Panc1 (cell line): ENCODE measurements around the gene PLBD1. TPM values are rescaled to one million over a fixed set of nuclear protein-coding genes. Genes with fewer than 3 reads are reported as not detected.

Source experiments
- ATAC-seq: fragments of 200-7000 bp; cut with Tn5 transposase; 2 replicates; pipeline ENCODE4 v1.9.1; 2020; ENCODE audit warnings: mild to moderate bottlenecking, moderate library complexity
- BruUV-seq: library from RNA; stranded (reverse); fragments of 400-500 nt; replicated peaks from 2 replicates; lab custom pipeline; 2021; lab: Mats Ljungman, UMichigan
- CTCF ChIA-PET: fragments of 300-600 bp; sonication (Branson Sonifier 250); formaldehyde crosslinking; loops from one replicate; lab custom pipeline; 2022; ENCODE audit warnings: antibody characterized with exemption; lab: Charles Lee
- POLR2A ChIA-PET: fragments of 300-600 bp; sonication (Branson Sonifier 250); formaldehyde crosslinking; loops from one replicate; lab custom pipeline; 2022; ENCODE audit warnings: antibody characterized with exemption; lab: Charles Lee
- DNase-seq: peaks from one replicate; pipeline ENCODE4 v3.0.0-alpha.2; 2010; ENCODE audit warnings: low read depth, low spot score
- H3K27ac ChIP-seq: 2 replicates; pipeline ENCODE4 v1.5.1; 2011; ENCODE audit warnings: mild to moderate bottlenecking, low read length, inconsistent platforms
- H3K27me3 ChIP-seq: fragments of 200-500 bp; sonication (Bioruptor generic); 2 replicates; pipeline ENCODE4 v1.6.0; 2014; ENCODE audit warnings: low read length, inconsistent platforms; ENCODE audit not compliant: control insufficient read depth, insufficient read depth
- H3K36me3 ChIP-seq: fragments of 200-500 bp; sonication (Bioruptor generic); 2 replicates; pipeline ENCODE4 v1.5.1; 2014; ENCODE audit warnings: inconsistent platforms, mild to moderate bottlenecking, low read length, moderate library complexity; ENCODE audit not compliant: control insufficient read depth, insufficient read depth
- H3K4me1 ChIP-seq: 2 replicates; pipeline ENCODE4 v1.5.1; 2011; ENCODE audit warnings: inconsistent platforms, mild to moderate bottlenecking, low read length, moderate library complexity; ENCODE audit not compliant: control insufficient read depth, insufficient read depth
- H3K4me3 ChIP-seq, 2 experiments: 2 replicates each; pipeline ENCODE4 v1.5.1; 2011 to 2012; ENCODE audit warnings: low read depth in 2 of 2, low read length in 2 of 2, mild to moderate bottlenecking in 2 of 2, inconsistent platforms in 1 of 2, moderate library complexity in 1 of 2
- H3K9me3 ChIP-seq: fragments of 200-500 bp; sonication (Bioruptor generic); 2 replicates; pipeline ENCODE4 v1.5.1; 2014; ENCODE audit warnings: low read depth, mild to moderate bottlenecking, inconsistent platforms, low read length, moderate library complexity; ENCODE audit not compliant: control insufficient read depth, insufficient read depth
- CTCF ChIP-seq: fragments of 450-650 bp; IDR thresholded peaks from 2 replicates; pipeline ENCODE4 v1.5.1; 2017; ENCODE audit warnings: mild to moderate bottlenecking
- POLR2AphosphoS5 ChIP-seq: IDR thresholded peaks from 2 replicates; pipeline ENCODE4 v1.6.1; 2012; ENCODE audit warnings: mild to moderate bottlenecking, low read depth, low read length, moderate library complexity
- REST ChIP-seq, 2 experiments: IDR thresholded peaks; 2 replicates each; pipeline ENCODE4 v1.6.1; 2011 to 2012; ENCODE audit warnings: low read depth in 2 of 2, control low read depth in 1 of 2, low read length in 1 of 2, mild to moderate bottlenecking in 1 of 2, moderate library complexity in 1 of 2; ENCODE audit not compliant: insufficient read depth in 1 of 2
- SIN3A ChIP-seq: IDR thresholded peaks from 2 replicates; pipeline ENCODE4 v1.6.1; 2012; ENCODE audit warnings: low read depth, mild to moderate bottlenecking, low read length, moderate library complexity, borderline replicate concordance; ENCODE audit not compliant: insufficient read depth
- TCF7L2 ChIP-seq: IDR thresholded peaks from 2 replicates; pipeline ENCODE4 v1.6.1; 2011; ENCODE audit warnings: mild to moderate bottlenecking, low read depth, low read length, inconsistent platforms
- in situ Hi-C: cut with HindIII; loops from 2 replicates; pipeline ENCODE4 v1.10.0; 2016; ENCODE audit warnings: low sequenced_read_pairs, low pct_unique_long_range_greater_than_20kb
- intact Hi-C: fragments of 100-400 bp; cut with micrococcal nuclease; formaldehyde crosslinking; loops from one replicate; pipeline ENCODE4 v1.10.0; 2022; ENCODE audit not compliant: unreplicated experiment
- total RNA-seq: library from RNA; stranded (reverse); gene quantifications from one replicate; pipeline ENCODE4 v1.2.1, GENCODE V29; 2021; ENCODE audit not compliant: unreplicated experiment

PLBD1 gene
- total RNA-seq, 1 experiment from 2014 or later = 37.8 TPM

DNA sequence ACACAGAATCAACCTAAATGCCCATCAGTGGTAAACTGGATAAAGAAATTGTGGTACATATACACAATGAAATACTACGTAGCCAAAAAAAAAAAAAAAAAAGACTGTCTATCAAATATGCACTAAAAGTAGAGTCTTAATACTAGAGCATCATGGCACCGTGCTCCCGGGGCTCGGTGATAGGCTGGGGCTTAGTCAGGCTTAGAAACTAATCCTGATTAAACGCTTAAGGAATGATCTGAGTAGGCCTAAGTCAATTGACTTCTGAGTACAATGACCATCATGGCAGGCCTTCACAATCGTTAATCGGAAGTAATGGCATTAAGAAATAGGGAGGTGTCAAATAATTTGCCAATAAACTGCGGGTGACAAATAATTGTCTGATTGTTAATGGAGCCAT lies 9.7 kb downstream of the PLBD1 start:
- Histone ChIP-seq H3K4me3 (no peak overlapping the region), H3K27me3 (no peaks in the 10 kb centered on the region), H3K4me1 (no peaks in the 10 kb centered on the region), H3K27ac (no peak overlapping the region), H3K36me3 (no peaks in the 10 kb centered on the region), H3K9me3 (no peaks in the 10 kb centered on the region)
- intact Hi-C loops = no loop called here
- in situ Hi-C loops = no loop called here
- TF ChIP-seq SIN3A (no peak), REST (IDR thresholded peaks at IDR 0.05; ENCODE audit: insufficient read depth in 1 of 2, low read depth in 2 of 2, low read length in 1 of 2) (no peak), CTCF (no peak), POLR2AphosphoS5 (no peak), TCF7L2 (no peak)
- ATAC-seq (no peak), DNase-seq (no peak)
- BruUV-seq = no TSS peak
- CTCF ChIA-PET = no interaction called here
- POLR2A ChIA-PET = no interaction called here

DNA sequence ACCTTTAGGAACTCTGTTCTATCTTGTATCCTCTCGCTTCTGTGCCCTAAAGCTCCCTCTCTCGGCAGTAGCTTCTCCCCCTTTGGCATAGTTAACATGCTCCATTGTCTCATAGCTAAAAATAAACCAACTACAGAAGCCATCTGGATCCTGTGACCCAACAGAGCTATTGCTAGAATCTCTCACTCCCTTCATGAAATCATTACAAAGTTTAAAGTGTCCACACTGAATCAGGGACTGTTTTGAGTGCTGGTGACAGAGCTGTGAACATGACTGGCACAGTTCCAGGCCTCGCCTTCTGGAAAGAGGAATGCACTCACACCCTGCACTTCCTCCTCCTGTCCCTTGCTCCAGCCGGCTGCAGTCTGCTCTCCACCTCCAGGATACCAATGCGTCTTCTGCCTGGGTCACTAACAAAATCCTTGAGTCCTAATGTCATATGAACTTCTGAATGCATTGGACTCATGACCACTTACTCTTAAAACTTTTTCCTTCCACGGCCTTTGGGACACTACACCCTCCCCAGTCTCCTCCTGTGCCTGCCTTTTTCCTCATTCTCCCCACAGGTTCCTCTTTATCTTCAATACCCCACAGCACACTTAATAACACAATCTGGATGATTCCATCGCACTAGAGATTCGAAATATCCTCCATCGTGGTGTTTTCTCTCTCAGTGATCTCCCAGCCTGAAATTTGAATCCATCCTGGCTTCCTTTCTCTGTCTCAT lies 13.2 kb downstream of the PLBD1 start:
- in situ Hi-C loops (no loop called here), intact Hi-C loops (no loop called here)
- TF ChIP-seq CTCF = no peak
- no peak for TF ChIP-seq TCF7L2
- TF ChIP-seq SIN3A = no peak
- no peak for TF ChIP-seq POLR2AphosphoS5
- no peak for TF ChIP-seq REST (IDR thresholded peaks at IDR 0.05; ENCODE audit: insufficient read depth in 1 of 2, low read depth in 2 of 2, low read length in 1 of 2)
- no peak overlapping the region for H3K27ac ChIP-seq
- no peaks in the 10 kb centered on the region for H3K9me3 ChIP-seq
- no TSS peak for BruUV-seq
- no peaks in the 10 kb centered on the region for H3K4me1 ChIP-seq
- ChIA-PET POLR2A (no interaction called here), CTCF (no interaction called here)
- no peaks in the 10 kb centered on the region for H3K27me3 ChIP-seq
- no peaks in the 10 kb centered on the region for H3K36me3 ChIP-seq
- DNase-seq (no peak), ATAC-seq (no peak)
- no peak overlapping the region for H3K4me3 ChIP-seq
